ENCODE measurements around the gene TSC22D4. TPM values are rescaled to one million over a fixed set of nuclear protein-coding genes. Genes with fewer than 3 reads are reported as not detected.
"Not testable (repeated sequence)": the region's sequence is repeated elsewhere in the genome, so short reads cannot be mapped to it uniquely, and the experiment has no call there.

The TSC22D4 gene
- total RNA-seq, 1 donor from 2014 or later: 42.4 TPM

DNA sequence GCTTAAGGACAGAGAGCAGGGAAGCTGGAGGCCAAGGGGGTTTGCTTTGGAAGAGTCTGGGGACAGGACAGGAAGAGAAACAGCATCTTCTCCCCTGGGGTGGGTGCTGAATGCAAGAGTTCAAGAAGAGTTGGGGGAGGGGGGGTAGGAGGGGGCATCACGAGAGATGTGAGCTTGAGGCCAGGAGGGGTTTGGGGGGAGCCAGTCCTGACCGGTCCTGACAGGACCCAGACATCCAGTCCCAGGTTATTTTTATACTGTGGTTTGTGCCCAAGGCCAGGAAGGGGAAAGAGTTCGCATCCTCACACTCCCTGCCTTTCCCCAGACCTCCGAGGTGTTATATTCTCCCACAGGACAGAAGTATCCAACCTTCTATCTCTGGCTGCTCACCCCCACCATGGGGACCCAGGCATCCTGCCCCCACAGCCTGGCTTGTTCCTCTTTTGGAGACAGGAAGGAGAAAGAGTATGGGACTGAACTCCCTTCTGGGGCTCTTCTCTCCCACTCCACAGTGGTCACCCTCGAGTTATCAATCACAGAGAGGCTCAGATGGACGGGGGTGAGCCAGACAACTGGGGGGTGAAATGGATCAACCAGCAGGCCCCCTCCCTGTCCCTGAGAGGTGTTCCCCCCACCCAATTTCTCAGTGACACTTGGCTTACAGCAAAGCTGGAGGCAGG lies 2.8 kb downstream of the TSC22D4 start:
- DNase-seq (ENCODE audit: low spot score): no peak

- no peak for DNase-seq (ENCODE audit: low spot score)
Measured at GRCh38 chr7:100475549-100475948, 3.5 kb downstream of the TSC22D4 start.

GRCh38 chr7:100472854-100473499 lies 6.0 kb downstream of the TSC22D4 start:
- no peak for DNase-seq (ENCODE audit: low spot score)

DNA sequence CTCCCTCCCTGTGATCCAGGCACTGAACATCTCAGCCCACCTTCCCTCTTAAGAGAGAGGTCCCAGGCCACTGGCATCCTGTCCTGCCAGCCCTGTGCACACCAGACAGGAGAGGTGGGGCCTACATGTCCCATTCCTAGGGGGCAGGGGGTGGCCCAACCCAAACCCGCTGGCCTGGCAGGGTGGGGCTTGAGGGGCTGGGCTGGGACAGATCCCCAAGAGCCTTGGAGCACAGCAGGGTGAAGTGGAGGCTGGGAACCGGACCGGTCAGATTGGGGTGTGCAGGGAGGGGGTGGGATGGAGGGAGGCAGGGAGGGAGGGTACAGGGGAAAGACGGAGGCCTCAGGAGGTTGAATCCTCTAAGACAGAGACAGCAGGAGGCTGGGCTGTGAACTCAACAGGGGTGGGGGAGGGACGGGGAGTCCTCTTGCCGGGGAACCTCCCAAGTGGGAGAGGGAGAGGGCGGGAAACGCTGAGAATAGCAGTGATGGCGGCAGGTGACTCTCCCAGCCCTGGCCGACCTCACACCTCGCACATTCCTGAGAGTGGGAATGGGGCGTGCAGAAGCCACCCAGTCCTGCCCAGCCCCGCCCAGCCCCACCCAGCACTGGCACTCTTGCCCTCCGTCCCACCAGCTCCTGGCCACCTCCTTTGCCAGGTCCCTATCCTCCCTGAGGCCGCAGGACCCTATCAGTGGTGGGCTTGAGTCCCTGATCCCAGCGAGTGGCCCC lies 6.7 kb downstream of the TSC22D4 start:
- no peak for DNase-seq (ENCODE audit: low spot score)

GRCh38 chr7:100471021-100471420 lies 8.0 kb downstream of the TSC22D4 start:
- DNase-seq (ENCODE audit: low spot score): no peak

GRCh38 chr7:100469227-100470044 lies 9.6 kb downstream of the TSC22D4 start:
- DNase-seq (ENCODE audit: low spot score): peak; percentile 95

DNA sequence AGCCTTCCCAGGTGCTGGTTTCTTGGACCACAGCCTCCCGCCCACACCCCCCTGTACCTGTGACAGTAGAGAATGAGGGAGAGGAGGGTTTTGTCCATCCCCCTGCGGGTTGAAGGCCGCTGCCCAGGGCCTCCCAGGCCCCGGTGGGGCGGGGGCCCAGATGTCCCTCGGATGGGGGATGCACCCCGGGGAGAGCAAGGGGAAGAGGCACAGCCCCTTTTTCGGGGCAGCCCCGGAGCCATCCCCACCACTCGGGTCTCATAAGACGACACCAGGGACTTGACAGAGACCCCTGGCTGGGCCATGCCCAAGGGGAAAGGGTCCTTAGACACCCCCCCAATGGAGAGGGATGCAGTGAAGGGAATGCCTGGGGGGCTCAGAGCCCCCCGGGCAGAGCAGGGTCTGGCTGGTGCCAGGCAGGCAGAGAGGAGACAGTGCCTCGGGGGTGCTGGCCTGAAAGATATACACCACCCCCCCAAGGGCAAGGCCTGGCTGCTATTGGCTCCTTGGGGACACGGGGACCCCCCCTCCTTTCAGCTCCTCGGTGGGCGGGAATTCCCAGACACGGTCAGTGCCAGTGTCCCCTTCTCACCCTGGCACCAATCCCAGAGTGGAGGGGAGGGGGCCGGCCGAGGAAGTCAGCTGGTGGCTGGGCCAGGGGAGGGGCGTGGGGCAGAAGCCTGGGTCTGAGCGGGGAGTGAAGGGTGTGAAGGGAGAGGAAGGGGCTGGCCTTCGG lies 11.2 kb downstream of the TSC22D4 start:
- no peak for DNase-seq (ENCODE audit: low spot score)

DNA sequence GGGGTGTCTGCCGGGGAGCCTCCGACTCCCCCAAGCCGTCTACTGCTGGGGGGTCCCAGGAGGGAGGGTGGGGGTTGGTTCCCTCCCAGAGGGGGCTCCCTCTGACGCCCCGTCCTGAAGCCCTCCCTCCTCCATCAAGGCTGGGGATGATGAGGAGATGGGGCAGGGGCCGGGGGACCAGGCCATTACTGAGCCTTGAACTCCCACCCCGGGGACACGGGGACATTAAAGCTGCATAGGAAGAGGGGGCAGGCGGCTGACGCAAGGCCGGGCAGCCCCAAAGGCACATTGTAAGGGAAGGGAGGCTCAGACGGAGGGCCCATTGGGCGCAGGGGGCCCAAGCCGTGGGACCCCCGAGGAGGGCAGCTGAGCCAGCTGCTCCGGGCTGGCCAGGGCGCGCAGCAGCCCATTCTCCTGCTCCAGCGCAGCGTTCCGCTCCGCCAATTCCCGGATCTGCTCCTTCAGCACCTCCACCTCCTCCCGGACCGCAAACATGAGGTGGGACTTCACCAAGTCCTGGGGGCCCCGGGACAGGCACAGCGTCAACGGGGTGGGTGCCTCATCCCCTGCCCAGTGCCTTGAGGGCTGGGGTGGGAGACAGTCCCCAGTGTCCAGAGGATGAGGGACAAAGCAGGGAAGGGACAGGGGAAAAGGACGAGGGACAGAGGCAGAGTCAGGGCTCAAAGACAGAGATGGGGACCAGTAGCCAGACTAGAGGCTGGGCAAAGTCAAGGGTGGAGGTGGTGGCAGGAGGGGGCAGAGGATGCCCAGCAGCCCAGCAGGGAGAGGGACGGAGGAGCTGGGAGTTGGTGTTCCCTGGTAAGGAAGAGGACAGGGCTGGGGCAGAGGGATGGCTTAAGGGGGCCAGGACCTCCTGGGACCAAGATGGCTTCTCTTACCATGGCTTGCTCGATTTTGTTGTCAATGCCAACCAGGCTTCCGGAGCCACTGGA lies 12.1 kb downstream of the TSC22D4 start:
- no peak for DNase-seq (ENCODE audit: low spot score)

DNA sequence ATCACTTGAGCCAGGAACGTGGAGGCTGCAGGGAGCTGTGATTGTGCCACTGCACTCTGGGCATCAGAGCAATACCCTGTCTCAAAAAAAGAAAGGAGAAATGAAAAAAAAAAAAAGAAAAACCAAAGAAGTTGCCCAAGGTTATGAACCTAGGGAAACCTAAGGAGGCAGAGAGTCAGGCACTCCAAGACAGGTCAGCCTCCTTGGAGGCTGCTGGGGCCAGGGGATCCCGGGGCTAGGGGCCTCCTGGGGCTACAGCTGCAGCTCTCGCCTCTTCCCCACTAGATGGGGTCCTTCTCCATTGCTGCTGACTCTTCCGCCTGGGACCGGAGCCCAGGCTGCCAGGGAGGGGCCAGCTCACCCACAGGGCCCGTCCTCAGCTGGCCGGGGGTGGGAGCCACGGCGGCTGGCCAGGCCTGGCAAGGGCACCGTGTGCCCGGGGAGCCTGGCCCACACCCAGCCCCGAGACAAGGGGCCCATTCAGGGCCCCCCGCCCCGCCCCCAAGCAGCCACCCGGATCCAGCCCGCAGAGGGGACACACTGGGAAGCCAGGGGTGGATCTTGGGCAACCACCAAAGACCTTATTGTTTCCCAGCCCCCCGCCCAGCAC lies 13.2 kb downstream of the TSC22D4 start:
- no peak for DNase-seq (ENCODE audit: low spot score)

DNA sequence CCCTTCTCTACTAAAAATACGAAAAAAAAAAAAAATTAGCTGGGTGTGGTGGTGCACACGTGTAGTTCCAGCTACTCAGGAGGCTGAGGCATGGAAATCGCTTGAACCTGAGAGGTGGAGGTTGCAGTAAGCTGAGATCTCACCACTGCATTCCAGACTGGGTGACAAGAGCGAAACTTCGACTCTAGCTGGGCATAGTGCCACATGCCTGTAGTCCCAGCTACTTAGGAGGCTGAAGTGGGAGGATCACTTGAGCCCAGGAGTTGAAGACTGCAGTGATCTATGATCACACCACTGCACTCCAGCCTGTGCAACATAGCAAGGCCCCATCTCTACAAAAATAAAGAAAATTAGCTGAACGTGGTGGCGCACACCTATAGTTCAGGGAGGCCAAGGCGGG lies 13.7 kb downstream of the TSC22D4 start:
- no peak for DNase-seq (ENCODE audit: low spot score)

DNA sequence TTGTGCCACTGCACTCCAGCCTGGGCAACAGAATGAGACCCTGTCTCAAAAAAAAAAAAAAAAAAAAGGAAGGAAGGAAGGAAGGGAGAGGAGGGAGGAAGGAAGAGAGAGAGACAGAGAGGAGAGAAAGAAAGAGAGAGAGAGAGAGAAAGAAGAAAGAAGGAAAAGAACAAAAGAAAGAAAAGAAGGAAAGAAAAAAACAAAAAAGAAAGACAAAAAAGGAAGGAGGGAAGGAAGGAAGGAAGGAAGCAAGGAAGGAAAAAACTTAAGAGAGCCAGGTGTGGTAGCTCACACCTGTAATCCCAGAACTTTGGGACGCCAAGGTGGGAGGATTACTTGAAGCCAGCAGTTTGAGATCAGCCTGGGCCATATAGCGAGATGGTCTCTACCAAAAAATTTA lies 14.2 kb downstream of the TSC22D4 start:
- no peak for DNase-seq (ENCODE audit: low spot score)

DNA sequence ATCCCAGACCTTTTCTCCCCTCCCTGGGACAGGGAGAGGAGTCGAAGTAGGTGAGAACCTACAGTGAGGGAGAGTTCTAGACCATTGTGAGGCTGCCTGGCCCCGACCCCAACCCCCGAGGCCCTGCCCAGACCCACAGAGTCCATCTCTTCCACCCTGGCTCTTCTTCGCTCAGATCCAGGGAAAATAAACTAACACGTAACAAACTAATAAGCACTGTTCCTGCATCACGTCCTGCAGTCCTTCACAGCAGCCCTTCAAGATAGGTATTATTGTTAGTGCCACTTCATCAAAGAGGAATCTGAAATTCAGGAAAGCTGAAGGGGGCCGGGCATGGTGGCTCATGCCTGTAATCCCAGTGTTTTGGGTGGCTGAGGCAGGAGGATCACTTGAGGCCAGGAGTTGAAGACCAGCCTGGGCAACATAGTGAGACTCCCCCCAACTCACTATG lies 14.8 kb downstream of the TSC22D4 start, which contains the start of gene SPACDR:
Gene SPACDR (minus strand): TSS at position 51 of the 451 bp plus-strand sequence. CDS start 235 bp downstream, outside the sequence.
- no peak for DNase-seq (ENCODE audit: low spot score)

DNA sequence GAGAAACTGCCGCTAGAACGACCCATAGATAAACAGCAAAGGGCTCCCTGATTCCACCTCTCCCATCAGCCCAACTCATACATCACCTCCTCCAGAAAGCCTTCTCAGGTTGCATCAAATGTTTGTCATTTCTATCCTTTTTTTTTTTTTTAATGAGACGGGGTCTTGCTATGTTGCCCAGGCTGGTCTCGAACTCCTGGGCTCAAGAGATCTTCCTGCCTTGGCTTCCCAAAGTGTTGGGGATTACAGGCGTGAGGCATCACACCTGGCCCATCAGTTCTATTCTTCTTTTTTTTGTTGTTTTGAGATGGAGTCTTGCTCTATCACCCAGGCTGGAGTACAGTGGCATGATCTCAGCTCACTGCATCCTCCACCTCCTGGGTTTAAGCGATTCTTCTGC lies 22.0 kb downstream of the TSC22D4 start:
- DNase-seq (ENCODE audit: low spot score): no peak

DNA sequence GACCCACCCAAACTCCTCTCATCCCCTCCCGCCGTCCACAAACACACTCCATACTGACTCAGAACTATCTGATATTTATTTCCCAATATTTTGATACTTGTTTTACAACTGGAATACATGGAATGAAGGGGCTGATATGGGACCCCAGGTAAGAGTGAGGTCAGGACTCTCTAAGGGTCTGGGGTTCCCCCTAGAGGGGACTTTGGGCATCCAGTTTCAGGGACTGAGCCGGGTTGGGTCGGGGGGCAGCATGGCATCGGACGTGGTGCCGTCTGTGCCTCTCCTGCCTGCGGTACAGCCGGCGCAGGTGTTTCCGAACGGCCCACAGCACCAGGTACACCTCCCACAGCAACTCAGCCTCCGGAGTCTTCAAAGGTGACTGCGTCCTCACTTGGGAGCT lies 22.5 kb downstream of the TSC22D4 start:
- no peak for DNase-seq (ENCODE audit: low spot score)

- no peak for DNase-seq (ENCODE audit: low spot score)
Measured at GRCh38 chr7:100455206-100455605, 23.8 kb downstream of the TSC22D4 start.

GRCh38 chr7:100453854-100454253 lies 25.2 kb downstream of the TSC22D4 start:
- not testable (repeated sequence) for DNase-seq (ENCODE audit: low spot score)

DNA sequence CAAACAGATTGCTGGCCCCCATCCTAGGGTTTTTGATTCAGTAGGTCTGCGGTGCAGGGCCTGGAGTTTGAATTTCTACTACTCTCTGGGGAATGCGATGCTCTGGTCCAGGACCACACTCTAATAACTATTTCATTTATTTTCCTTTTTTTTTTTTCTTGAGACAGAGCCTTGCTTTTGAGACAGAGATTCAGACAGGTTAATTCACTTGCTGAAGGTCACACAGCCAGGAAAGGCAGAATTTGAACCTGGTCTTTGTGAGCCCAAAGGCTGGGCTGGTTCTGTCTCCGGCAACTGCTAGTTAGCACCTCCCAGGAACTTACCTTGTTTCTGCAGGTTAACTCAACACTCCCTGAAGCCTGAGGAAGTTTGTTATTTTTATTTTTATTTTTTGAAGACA lies 26.5 kb downstream of the TSC22D4 start:
- DNase-seq (ENCODE audit: low spot score): no peak

- no peak for DNase-seq (ENCODE audit: low spot score)
Measured at GRCh38 chr7:100449190-100449795, 29.7 kb downstream of the TSC22D4 start.

GRCh38 chr7:100447363-100447762 lies 31.7 kb downstream of the TSC22D4 start:
- DNase-seq (ENCODE audit: low spot score): not testable (repeated sequence)
